ENCODE data around the gene RNU6-1. TPM values are rescaled to one million over a fixed set of nuclear protein-coding genes. Genes with fewer than 3 reads are reported as not detected.

RNU6-1 gene
- total RNA-seq, 1 experiment from 2014 or later = not detected

- ChIA-PET CTCF (interaction anchor here (1.2 to 5.0 kb wide), 3 partner anchors 9 to 142 kb away, joined by 3 to 31 read pairs (median 3); no protein-coding TSS in a partner anchor), POLR2A (no interaction called here)
- DNase-seq (ENCODE audit: low spot score) (no peak), ATAC-seq (no peak)
- H3K9me3 Mint-ChIP-seq = no peaks in the 10 kb centered on the region
- TF ChIP-seq AR (CRISPR knock-in tag; IDR thresholded peaks at IDR 0.05) (no peak), IRF1 (CRISPR knock-in tag; IDR thresholded peaks at IDR 0.05) (no peak), FOXP4 (CRISPR knock-in tag; IDR thresholded peaks at IDR 0.05) (no peak), ARID4B (CRISPR knock-in tag; IDR thresholded peaks at IDR 0.05; ENCODE audit: borderline replicate concordance) (no peak), PRRX2 (CRISPR knock-in tag; IDR thresholded peaks at IDR 0.05) (no peak), ZNF232 (CRISPR knock-in tag; IDR thresholded peaks at IDR 0.05) (no peak), CDX4 (CRISPR knock-in tag; IDR thresholded peaks at IDR 0.05; ENCODE audit: borderline replicate concordance) (no peak)
- TF ChIP-seq, protein P1, sequence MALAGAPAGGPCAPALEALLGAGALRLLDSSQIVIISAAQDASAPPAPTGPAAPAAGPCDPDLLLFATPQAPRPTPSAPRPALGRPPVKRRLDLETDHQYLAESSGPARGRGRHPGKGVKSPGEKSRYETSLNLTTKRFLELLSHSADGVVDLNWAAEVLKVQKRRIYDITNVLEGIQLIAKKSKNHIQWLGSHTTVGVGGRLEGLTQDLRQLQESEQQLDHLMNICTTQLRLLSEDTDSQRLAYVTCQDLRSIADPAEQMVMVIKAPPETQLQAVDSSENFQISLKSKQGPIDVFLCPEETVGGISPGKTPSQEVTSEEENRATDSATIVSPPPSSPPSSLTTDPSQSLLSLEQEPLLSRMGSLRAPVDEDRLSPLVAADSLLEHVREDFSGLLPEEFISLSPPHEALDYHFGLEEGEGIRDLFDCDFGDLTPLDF (CRISPR knock-in tag; IDR thresholded peaks at IDR 0.05) = no peak
- TF ChIP-seq, protein P2, sequence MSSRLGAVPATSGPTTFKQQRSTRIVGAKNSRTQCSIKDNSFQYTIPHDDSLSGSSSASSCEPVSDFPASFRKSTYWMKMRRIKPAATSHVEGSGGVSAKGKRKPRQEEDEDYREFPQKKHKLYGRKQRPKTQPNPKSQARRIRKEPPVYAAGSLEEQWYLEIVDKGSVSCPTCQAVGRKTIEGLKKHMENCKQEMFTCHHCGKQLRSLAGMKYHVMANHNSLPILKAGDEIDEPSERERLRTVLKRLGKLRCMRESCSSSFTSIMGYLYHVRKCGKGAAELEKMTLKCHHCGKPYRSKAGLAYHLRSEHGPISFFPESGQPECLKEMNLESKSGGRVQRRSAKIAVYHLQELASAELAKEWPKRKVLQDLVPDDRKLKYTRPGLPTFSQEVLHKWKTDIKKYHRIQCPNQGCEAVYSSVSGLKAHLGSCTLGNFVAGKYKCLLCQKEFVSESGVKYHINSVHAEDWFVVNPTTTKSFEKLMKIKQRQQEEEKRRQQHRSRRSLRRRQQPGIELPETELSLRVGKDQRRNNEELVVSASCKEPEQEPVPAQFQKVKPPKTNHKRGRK (CRISPR knock-in tag; IDR thresholded peaks at IDR 0.05; ENCODE audit: borderline replicate concordance) = no peak
- TF ChIP-seq, protein P3, sequence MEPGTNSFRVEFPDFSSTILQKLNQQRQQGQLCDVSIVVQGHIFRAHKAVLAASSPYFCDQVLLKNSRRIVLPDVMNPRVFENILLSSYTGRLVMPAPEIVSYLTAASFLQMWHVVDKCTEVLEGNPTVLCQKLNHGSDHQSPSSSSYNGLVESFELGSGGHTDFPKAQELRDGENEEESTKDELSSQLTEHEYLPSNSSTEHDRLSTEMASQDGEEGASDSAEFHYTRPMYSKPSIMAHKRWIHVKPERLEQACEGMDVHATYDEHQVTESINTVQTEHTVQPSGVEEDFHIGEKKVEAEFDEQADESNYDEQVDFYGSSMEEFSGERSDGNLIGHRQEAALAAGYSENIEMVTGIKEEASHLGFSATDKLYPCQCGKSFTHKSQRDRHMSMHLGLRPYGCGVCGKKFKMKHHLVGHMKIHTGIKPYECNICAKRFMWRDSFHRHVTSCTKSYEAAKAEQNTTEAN (CRISPR knock-in tag; IDR thresholded peaks at IDR 0.05) = no peak
- peaks cover 94% of the 10 kb centered on the region for H3K27me3 Mint-ChIP-seq (ENCODE audit: low read depth)
- H3K27ac Mint-ChIP-seq = no peak overlapping the region
- no peaks in the 10 kb centered on the region; the same call in 1 of the 2 replicates for H3K36me3 Mint-ChIP-seq
- H3K4me1 Mint-ChIP-seq = peaks cover 58% of the 10 kb centered on the region
- peak overlapping the region; percentile 76 for H3K4me3 Mint-ChIP-seq
Measured at GRCh38 chr15:67823314-67824196, 16.3 kb downstream of the RNU6-1 start.
